ES-I3 (cell line): ENCODE data around the gene TMEM239.
"Not testable (repeated sequence)": the region's sequence is repeated elsewhere in the genome, so short reads cannot be mapped to it uniquely, and the experiment has no call there.

Experiments
- H3K36me3 ChIP-seq: 2 replicates; pipeline ENCODE4 v1.6.1; 2013; ENCODE audit warnings: mild to moderate bottlenecking, low read length, control low read depth, moderate library complexity; ENCODE audit not compliant: insufficient read depth
- H3K4me1 ChIP-seq: 2 replicates; pipeline ENCODE4 v1.6.1; 2013; ENCODE audit warnings: mild to moderate bottlenecking, control low read depth, low read length; ENCODE audit not compliant: insufficient read depth
- H3K9ac ChIP-seq: 2 replicates; pipeline ENCODE4 v1.6.1; 2013; ENCODE audit warnings: low read depth, mild to moderate bottlenecking, low read length, moderate library complexity
- H3K9me3 ChIP-seq: 2 replicates; pipeline ENCODE4 v1.6.1; 2013; ENCODE audit warnings: mild to moderate bottlenecking, low read length, moderate library complexity; ENCODE audit not compliant: control insufficient read depth, insufficient read depth

Gene TMEM239

DNA sequence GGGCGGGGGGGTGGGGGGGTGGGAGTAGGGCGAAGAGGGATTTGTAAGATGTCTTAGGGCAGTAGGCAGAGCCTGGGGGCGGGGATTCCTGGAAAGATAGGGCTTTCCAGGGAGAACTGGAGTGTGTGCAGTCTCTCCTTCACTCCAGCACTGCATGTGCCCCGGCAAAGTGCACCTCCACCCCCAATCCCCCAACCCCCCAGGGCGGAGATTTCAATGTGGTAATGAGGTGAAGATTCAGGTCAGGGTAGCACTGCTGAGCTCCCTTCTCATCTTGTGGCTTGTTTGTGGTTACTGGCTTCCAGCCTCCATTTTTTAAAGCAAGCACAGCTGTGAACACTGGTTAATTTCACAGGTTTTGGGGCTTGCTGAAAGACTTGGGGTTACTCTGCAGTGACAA lies 5.9 kb downstream of the TMEM239 start:
- H3K36me3 ChIP-seq, result no peaks in the 10 kb centered on the region
- H3K9me3 ChIP-seq, result no peaks in the 10 kb centered on the region
- H3K9ac ChIP-seq, result no peak overlapping the region
- H3K4me1 ChIP-seq, result peaks cover 6% of the 10 kb centered on the region

DNA sequence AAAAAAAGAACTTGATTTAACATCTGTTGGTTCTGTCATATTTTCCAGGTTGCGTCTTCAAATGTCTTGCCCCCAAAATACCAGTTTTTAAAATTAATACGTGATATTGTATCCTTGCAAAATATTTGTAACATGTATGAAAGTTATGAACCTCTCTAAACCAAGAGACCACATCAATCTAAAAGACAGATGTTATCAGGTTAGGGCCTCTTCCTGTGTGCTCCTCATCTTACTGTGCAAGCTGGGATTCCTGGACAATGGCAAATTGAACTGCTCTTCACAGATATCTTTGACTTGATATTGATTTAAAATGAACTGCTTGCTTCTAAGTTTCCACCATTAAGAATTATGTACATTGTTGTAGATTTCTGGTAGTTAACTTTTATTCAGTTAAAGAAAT lies 9.6 kb downstream of the TMEM239 start:
- Histone ChIP-seq H3K36me3 (no peaks in the 10 kb centered on the region), H3K9ac (no peak overlapping the region), H3K9me3 (no peaks in the 10 kb centered on the region), H3K4me1 (no peaks in the 10 kb centered on the region)

DNA sequence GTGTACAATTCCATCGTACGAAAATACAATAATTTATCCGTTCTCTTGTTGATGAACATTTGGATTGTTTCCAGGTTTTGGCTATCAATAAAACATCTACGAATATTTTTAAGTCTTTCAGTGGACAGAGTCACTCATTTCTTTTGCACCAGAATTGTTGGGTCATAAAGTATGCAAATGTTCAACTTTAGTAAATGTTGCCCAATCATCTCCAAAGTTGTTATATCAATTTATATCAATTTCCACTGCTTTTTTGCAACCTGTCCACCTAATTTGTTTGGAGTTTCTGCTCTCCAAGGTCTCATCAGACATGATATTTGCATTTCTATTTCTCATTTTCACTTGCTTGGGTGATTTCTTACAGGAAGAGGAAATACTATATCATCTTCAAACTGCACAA lies 10.5 kb downstream of the TMEM239 start:
- Histone ChIP-seq H3K36me3 (no peaks in the 10 kb centered on the region), H3K9ac (no peak overlapping the region), H3K9me3 (no peaks in the 10 kb centered on the region), H3K4me1 (no peaks in the 10 kb centered on the region)

DNA sequence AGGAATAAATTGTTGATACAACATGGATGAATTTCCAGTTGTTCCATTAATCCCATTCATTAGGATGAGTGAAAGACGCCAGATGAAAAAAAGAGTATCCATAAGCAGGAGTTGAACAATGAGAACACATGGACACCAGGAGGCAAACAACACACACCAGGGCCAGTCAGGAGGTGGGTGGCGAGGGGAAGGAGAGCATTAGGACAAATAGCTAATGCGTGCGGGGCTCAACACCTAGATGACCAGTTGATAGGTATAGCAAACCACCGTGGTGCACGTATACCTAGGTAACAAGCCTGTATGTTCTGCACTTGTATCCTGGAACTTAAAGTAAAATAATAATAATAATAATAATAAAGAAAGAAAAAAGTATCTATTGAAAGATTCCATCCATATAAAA lies 13.2 kb downstream of the TMEM239 start:
- Histone ChIP-seq H3K36me3 (no peaks in the 10 kb centered on the region), H3K9ac (no peak overlapping the region), H3K9me3 (no peaks in the 10 kb centered on the region), H3K4me1 (no peaks in the 10 kb centered on the region)

DNA sequence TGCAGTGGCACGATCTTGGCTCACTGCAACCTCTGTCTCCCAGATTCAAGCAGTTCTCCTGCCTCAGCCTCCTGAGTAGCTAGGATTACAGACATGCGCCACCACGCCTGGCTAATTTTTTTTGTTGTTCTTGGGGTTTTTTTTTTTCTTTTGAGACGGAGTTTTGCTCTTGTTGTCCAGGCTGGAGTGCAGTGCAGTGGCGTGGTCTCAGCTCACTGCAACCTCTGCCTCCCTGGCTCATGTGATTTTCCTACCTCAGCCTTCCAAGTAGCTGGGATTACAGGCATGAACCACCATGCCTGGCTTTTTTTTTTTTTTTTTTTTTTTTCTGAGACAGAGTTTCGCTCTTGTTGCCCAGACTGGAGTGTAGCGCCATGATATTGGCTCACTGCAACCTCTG lies 15.0 kb downstream of the TMEM239 start:
- H3K4me1 ChIP-seq, result not testable (repeated sequence)

DNA sequence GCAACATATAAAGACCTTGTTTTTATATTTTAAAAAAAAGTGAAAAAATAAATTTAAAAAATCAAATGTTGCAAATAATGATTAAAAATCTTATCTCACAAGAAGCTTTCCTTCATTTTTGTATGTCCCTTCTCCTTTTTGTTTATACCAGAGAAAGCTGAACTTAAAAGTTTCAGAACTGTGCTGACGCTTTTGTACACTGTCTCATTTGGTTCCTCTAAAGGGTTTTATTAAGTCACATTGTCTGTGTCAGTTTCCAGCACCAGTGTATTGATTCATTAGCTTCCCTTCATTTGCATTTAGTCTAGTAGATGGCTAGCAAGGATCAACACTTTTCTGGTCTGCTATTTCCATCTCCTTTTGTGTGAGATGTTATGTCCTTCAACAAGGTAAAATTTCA lies 17.6 kb downstream of the TMEM239 start:
- Histone ChIP-seq H3K9ac (no peak overlapping the region), H3K9me3 (no peaks in the 10 kb centered on the region), H3K4me1 (no peaks in the 10 kb centered on the region)

More for the DNA sequence above, 15.0 kb downstream of the TMEM239 start:
- not testable (repeated sequence) for H3K36me3 ChIP-seq, H3K9ac ChIP-seq, H3K9me3 ChIP-seq

DNA sequence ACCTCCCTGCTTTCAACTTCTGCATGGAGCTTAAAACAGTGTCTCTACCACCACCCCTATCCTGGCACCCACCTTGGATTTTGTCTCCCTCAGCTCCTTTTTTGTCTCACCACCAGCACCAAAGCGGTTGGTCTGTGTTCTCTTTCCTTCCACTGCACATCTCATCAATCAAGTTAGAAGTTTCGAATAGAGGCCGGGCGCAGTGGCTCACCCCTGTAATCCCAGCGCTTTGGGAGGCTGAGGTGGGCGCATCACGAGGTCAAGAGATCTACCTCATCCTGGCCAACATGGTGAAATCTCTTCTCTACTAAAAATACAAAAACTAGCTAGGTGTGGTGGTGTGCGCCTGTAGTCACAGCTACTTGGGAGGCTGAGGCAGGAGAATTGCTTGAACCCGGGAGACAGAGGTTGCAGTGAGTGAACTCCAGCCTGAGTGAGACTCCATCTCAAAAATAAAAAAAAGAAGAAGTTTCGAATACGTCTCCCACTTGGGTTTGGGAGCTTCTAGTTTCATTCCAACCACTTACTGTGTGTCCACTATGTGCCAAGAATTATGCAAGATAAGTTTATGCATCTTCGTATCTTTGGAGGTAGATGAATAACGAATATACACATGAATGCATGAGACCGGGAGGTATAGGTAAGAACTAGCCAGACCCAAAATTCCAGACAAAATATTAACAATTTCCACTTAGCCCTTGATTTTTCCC lies 18.4 kb downstream of the TMEM239 start:
- Histone ChIP-seq H3K9ac (no peak overlapping the region), H3K4me1 (no peaks in the 10 kb centered on the region), H3K36me3 (no peaks in the 10 kb centered on the region; the same call in 1 of the 2 replicates), H3K9me3 (no peaks in the 10 kb centered on the region)

More for the DNA sequence above, 17.6 kb downstream of the TMEM239 start:
- H3K36me3 ChIP-seq, result no peaks in the 10 kb centered on the region; the same call in 1 of the 2 replicates

DNA sequence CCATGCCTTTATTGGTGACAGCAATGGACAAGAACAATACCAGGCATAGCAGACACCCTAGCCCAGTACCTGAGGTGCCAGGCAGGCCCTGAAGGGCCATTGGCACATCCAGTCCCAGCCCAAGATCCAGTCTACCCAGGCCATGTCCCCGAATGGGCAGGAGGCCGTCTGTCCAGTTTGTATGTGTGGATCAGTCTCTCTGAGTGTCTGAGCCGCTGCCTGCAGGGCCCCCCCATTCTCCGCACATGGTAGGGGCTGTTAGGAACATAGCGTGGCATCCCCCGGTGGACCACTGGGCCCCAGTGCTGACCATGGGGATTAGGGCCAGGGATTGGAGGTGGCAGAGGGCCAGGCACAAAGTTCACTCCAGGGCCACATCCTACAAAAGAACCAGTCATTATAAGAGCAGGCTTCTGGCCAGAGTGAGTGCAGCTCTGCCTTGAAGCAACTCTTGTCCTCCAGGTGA lies 19.2 kb downstream of the TMEM239 start:
- no peaks in the 10 kb centered on the region for H3K9me3 ChIP-seq
- H3K4me1 ChIP-seq, result no peaks in the 10 kb centered on the region
- no peaks in the 10 kb centered on the region; the same call in 1 of the 2 replicates for H3K36me3 ChIP-seq
- no peak overlapping the region for H3K9ac ChIP-seq

DNA sequence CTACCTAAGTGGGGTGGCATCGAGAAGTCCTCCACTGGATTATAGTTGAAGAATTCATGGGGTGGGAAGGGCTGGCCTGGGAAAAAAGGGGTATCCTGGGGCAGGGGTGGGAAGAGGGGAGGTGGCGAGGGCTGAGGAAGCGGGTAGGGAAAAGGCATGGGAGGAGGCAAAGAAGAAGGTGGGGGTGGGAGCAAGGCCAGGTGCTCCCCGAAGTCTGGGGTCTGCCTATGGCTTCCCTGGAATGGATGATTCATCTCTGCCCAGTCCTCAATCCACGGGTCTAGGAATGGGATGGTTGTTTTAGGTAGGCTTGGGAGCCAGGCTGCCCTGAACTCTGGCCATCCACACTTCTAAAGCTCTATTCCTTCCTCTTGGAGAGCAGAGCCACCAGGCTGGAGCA lies 19.9 kb downstream of the TMEM239 start:
- Histone ChIP-seq H3K4me1 (no peaks in the 10 kb centered on the region), H3K36me3 (no peaks in the 10 kb centered on the region; the same call in 1 of the 2 replicates), H3K9ac (no peak overlapping the region), H3K9me3 (no peaks in the 10 kb centered on the region)

DNA sequence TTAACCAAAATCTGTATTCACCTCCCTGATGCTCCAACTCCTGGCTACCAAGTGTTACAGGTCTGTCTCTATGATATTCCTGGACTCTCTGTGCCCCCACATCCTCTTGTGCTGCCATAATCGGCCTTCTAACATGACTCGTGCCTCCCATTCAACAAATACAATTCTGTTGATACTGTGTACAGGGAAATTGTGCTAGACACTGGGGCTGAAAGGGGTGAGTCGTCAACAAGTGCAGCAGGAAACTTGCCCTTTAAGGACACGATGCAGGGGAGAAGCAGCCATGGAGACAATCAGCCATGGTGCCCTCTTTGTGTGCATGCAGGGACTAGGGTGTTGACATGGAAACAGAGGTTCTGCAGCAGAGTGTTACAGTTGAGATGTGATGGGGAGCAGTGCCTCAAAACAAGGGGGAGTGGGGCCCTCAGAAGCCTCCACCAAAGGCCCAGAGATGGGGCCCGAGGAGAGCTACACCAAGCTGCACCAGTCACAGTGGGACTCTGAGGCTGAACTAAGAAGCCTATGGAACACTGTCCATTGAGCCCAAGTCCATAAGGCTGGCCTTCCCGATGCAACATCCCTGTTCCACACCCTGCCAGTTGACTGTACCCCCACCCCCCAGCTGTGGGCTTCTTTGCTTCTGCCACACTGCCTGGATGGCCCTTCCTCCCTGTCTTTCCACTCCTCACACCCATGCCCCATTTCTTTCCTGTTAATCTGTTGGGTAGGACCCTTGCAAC lies 21.2 kb downstream of the TMEM239 start:
- Histone ChIP-seq H3K36me3 (no peaks in the 10 kb centered on the region; the same call in 1 of the 2 replicates), H3K9me3 (no peaks in the 10 kb centered on the region), H3K4me1 (no peaks in the 10 kb centered on the region), H3K9ac (no peak overlapping the region)

DNA sequence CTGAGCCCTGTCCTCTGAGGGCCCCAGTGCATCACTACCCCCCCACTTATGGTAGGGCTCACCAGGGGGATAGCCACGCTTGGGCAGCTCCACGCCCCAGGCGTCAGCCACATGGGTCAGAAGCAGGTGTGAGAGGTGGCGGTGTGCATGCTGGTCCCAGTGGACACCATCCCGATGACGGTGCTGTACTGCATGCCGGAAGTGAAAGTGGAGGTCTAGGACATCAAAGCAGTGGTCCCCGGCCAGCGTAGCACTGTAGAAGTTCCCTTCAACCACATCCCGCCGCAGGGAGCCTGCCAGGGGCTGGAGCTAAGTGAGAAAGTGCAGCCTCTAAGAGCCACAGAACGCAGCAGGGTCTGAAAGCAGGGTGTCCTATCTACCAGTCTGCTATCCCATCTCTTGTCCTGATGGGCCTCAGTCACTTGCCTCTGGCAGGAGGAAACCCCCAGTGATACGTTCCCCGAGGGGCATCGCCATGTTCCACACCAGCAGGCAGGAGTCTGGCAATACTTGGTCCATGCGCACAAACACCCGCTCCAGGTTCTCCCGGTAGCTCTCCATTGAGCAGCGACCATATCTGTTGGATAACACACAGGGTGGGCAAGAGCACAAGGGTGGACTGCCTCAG lies 22.1 kb downstream of the TMEM239 start:
- H3K9ac ChIP-seq, result no peak overlapping the region
- no peaks in the 10 kb centered on the region for H3K4me1 ChIP-seq
- H3K9me3 ChIP-seq, result no peaks in the 10 kb centered on the region
- H3K36me3 ChIP-seq, result no peaks in the 10 kb centered on the region; the same call in 1 of the 2 replicates

DNA sequence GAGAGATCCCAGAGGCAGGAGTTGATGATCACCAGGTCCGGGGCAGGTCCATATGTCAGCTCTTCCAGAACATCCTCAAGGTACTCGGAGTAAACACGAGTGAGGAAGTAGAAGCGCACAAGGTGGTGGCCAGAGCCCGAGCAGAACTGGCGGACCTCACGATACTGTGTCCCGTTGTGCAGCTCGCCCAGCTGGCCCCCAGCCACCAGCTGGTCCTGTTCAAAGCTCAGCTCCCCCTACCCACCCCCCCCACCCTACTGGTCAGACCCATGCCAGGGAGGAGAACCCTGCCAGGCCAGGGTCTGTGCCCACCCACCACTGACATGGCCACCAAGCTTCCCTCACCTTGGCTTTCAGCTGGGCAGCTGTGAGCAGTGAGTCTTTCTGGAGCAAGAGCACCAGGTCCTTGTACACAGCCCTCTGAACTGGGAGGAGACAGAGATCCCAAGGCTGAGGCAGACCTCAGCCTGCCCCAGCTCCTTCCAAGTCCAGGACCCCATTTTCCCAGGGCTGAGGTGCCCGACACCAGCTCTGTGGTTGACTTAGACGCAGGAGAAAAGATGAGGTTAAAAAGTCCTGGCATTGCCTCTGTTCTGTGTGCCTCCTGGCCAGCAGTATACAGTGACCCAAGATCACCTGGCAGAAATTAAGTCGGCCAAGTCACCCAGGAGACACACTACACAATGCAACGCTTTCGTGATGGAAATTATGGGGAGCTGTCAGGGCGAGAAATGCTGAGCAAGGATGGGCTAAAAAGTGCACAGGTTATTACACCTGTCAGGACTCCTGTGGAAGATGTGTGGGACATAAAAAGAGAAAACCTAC lies 22.9 kb downstream of the TMEM239 start:
- Histone ChIP-seq H3K36me3 (no peaks in the 10 kb centered on the region; the same call in 1 of the 2 replicates), H3K9me3 (no peaks in the 10 kb centered on the region), H3K9ac (no peak overlapping the region), H3K4me1 (no peaks in the 10 kb centered on the region)

DNA sequence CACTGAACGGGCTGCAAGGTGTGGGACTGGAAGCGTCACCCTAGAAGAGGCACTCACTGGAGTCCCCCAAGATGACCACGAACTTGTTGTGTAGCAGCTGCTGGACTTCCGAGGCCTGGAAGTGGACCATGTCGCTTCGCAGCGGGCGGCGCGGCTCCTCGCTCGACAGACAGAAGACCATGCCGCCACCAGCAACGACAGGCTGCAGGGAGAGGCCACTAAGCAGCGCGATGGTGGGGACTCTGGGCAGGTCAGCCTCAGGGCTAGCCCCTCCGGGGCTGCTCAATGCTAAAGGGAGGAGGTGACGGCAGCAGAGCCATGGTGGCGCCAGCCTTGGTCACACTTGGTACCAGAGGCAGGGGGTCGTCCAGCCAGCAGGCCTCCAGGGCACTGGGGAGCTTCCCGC lies 23.6 kb downstream of the TMEM239 start:
- peak overlapping the region; percentile 82; the same call in 1 of the 2 replicates for H3K9ac ChIP-seq
- H3K36me3 ChIP-seq, result no peaks in the 10 kb centered on the region; the same call in 1 of the 2 replicates
- no peaks in the 10 kb centered on the region for H3K9me3 ChIP-seq
- no peaks in the 10 kb centered on the region for H3K4me1 ChIP-seq
